ENCODE data around the gene CYP2W1.

CYP2W1 gene

GRCh38 chr7:974820-975681, 7.9 kb upstream of the CYP2W1 start, which contains the start of gene COX19:
COX19 (minus strand) TSS chr7:975549; CDS start chr7:975509, 40 bp downstream.
- peak within 1 kb of the TSS; percentile 100 for H3K4me3 ChIP-seq (ENCODE audit: low read depth, low read length)
- DNase-seq (ENCODE audit: low read depth): peak; percentile 94
- no peak for TF ChIP-seq CTCF (conservative IDR thresholded peaks at IDR 0.05; ENCODE audit: low read depth, low read length)

GRCh38 chr7:975702-976473, 7.1 kb upstream of the CYP2W1 start:
- no peak for DNase-seq (ENCODE audit: low read depth)
- no peak for TF ChIP-seq CTCF (conservative IDR thresholded peaks at IDR 0.05; ENCODE audit: low read depth, low read length)
- H3K4me3 ChIP-seq (ENCODE audit: low read depth, low read length): peak overlapping the region; percentile 100

GRCh38 chr7:976901-977325, 6.1 kb upstream of the CYP2W1 start:
- DNase-seq (ENCODE audit: low read depth): no peak
- no peak overlapping the region for H3K4me3 ChIP-seq (ENCODE audit: low read depth, low read length)
- no peak for TF ChIP-seq CTCF (conservative IDR thresholded peaks at IDR 0.05; ENCODE audit: low read depth, low read length)

- H3K4me3 ChIP-seq (ENCODE audit: low read depth, low read length): no peak overlapping the region
- no peak for DNase-seq (ENCODE audit: low read depth)
- TF ChIP-seq CTCF (conservative IDR thresholded peaks at IDR 0.05; ENCODE audit: low read depth, low read length): no peak
Observed at GRCh38 chr7:977326-978048, 5.5 kb upstream of the CYP2W1 start.

- no peak for DNase-seq (ENCODE audit: low read depth)
- H3K4me3 ChIP-seq (ENCODE audit: low read depth, low read length): no peak overlapping the region
- TF ChIP-seq CTCF (conservative IDR thresholded peaks at IDR 0.05; ENCODE audit: low read depth, low read length): no peak
Observed at GRCh38 chr7:978049-978346, 5.0 kb upstream of the CYP2W1 start.

GRCh38 chr7:978416-979091, 4.4 kb upstream of the CYP2W1 start:
- DNase-seq (ENCODE audit: low read depth): no peak
- H3K4me3 ChIP-seq (ENCODE audit: low read depth, low read length): no peak overlapping the region
- no peak for TF ChIP-seq CTCF (conservative IDR thresholded peaks at IDR 0.05; ENCODE audit: low read depth, low read length)
